CD4-positive, alpha-beta T cell treated with Interleukin-12 subunit alpha and Interleukin-12 subunit beta, for 1 hour (primary cell): Measurements from ENCODE around the gene DLGAP1.

Experiments
- DNase-seq: peaks from one replicate; pipeline ENCODE4 v3.0.0-alpha.2; 2020

The DLGAP1 gene

GRCh38 chr18:3649135-3649632, 805.9 kb downstream of the DLGAP1 start:
- no peak for DNase-seq

- no peak for DNase-seq
Measured at GRCh38 chr18:3648641-3649040, 806.5 kb downstream of the DLGAP1 start.

- DNase-seq = no peak
Measured at GRCh38 chr18:3648200-3648599, 806.9 kb downstream of the DLGAP1 start.

GRCh38 chr18:3647636-3648035, 807.5 kb downstream of the DLGAP1 start:
- no peak for DNase-seq

- DNase-seq = no peak
Measured at GRCh38 chr18:3645384-3646156, 809.5 kb downstream of the DLGAP1 start.

- no peak for DNase-seq
Measured at GRCh38 chr18:3634250-3634939, 820.7 kb downstream of the DLGAP1 start.

- no peak for DNase-seq
Measured at GRCh38 chr18:3631887-3632286, 823.2 kb downstream of the DLGAP1 start.

- DNase-seq = no peak
Measured at GRCh38 chr18:3626929-3627458, 828.1 kb downstream of the DLGAP1 start.

- DNase-seq = no peak
Measured at GRCh38 chr18:3625742-3626091, 829.4 kb downstream of the DLGAP1 start.

GRCh38 chr18:3624935-3625741, 830.0 kb downstream of the DLGAP1 start:
- DNase-seq = peak; percentile 62

GRCh38 chr18:3624546-3624934, 830.6 kb downstream of the DLGAP1 start:
- no peak for DNase-seq

- no peak for DNase-seq
Measured at GRCh38 chr18:3623769-3624545, 831.1 kb downstream of the DLGAP1 start.

GRCh38 chr18:3620146-3621119, 834.7 kb downstream of the DLGAP1 start:
- no peak for DNase-seq

- DNase-seq = no peak
Measured at GRCh38 chr18:3619746-3620145, 835.4 kb downstream of the DLGAP1 start.

- no peak for DNase-seq
Measured at GRCh38 chr18:3619222-3619621, 835.9 kb downstream of the DLGAP1 start.

- no peak for DNase-seq
Measured at GRCh38 chr18:3616744-3617143, 838.4 kb downstream of the DLGAP1 start.

GRCh38 chr18:3616142-3616541, 839.0 kb downstream of the DLGAP1 start:
- no peak for DNase-seq

- DNase-seq = no peak
Measured at GRCh38 chr18:3615374-3615985, 839.6 kb downstream of the DLGAP1 start.

- no peak for DNase-seq
Measured at GRCh38 chr18:3612315-3612714, 842.8 kb downstream of the DLGAP1 start.

- no peak for DNase-seq
Measured at GRCh38 chr18:3611313-3612090, 843.6 kb downstream of the DLGAP1 start.
